Keratinocyte (primary cell): ENCODE measurements around the gene SLC18A2.

Source experiments
- CTCF ChIP-seq, 3 experiments: IDR thresholded peaks in 1 of 3; conservative IDR thresholded peaks in 1 of 3; optimal IDR thresholded peaks in 1 of 3; 2 replicates in 2 of 3; 3 replicates in 1 of 3; pipeline versions ENCODE3 to v1.5.1; 2011; ENCODE audit warnings: low read length in 3 of 3, mild to moderate bottlenecking in 3 of 3, moderate library complexity in 2 of 3, control low read depth in 1 of 3, inconsistent platforms in 1 of 3; ENCODE audit not compliant: insufficient read depth in 2 of 3; ENCODE audit errors: extremely low read depth in 1 of 3
- EZH2 ChIP-seq: IDR thresholded peaks from one replicate; pipeline ENCODE4 v1.6.1; 2012; ENCODE audit warnings: inconsistent platforms, mild to moderate bottlenecking, low read length, moderate library complexity

- TF ChIP-seq CTCF (optimal IDR thresholded peaks at IDR 0.05 in 1 of 3, IDR thresholded peaks at IDR 0.05 in 1 of 3, conservative IDR thresholded peaks at IDR 0.05 in 1 of 3; ENCODE audit: extremely low read depth in 1 of 3, insufficient read depth in 2 of 3, low read length in 3 of 3): no peak
- no peak for TF ChIP-seq EZH2
Observed at GRCh38 chr10:117250411-117250810, 9.5 kb downstream of the SLC18A2 start.
